ENCODE results near the gene DCP1B.
A peak's percentile ranks its signal among the peaks of the same experiment; 100 is the strongest.

The DCP1B gene

DNA sequence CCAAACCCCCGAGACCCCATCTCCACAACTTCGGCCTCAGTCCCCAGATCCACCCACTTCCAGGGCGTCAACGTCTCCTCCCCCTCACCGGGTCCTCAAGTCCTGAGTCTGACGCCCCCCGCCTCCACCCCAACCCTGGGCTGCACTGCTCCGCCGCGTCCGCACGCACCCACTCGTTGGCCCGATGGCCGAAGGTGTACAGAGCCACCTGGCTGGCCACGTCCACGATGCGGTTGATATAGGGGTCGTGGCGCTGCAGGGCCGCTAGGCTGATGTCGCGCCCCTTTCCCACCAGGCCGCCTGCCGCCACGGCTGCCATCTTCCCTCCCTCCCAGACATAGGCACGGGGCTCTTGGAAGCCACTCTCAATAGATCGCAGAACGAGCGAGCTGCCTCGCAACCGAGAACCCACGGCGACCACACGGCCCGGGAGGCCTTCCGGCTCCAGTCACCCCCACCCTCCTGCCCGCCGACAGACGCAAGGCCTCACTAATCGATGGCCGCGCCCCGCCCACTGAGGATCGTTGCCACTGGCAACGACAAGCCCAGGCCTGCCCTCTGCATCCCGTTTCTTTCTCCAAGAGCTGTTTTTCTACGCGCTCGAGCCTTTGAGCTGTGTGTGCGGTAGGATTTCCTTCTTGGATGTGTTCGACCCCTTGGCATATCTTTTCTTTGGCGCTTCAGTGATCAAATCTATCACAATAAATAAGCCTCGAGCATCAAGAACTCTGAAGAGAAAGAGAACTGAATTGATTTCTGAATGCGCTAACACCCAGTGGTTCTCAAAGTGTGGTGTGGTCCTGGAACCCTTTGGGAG lies at the start of gene DCP1B:
Gene DCP1B (minus strand): TSS at position 345 of the 817 bp plus-strand sequence. CDS start 26 bp downstream, at position 319.
- peak; percentile 32 to 99 (median 95) for DNase-seq

DNA sequence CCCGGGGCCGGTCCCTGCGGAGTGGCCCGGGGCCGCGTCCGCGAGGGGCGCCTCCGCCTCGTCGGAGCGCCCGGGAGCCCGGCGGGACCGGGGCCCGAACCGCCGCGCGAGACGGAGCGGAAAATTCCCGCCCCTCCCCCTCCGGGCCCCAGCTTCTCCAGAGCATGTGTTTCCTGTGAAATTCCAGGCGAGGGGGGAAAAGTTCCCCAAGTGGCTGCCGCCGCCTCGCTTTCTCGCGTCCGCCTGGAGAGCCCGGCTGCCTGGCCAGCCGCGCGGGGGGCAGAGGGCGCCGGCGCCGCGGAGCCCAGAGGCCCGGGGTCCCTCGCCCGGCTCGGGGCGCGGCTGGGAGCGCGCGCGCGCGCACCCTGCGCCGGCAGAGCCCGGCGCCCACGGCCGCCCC lies 49.4 kb upstream of the DCP1B start:
- DNase-seq, result peak in 3 of 51 donors; percentile 16 to 20 (median 18)

DNA sequence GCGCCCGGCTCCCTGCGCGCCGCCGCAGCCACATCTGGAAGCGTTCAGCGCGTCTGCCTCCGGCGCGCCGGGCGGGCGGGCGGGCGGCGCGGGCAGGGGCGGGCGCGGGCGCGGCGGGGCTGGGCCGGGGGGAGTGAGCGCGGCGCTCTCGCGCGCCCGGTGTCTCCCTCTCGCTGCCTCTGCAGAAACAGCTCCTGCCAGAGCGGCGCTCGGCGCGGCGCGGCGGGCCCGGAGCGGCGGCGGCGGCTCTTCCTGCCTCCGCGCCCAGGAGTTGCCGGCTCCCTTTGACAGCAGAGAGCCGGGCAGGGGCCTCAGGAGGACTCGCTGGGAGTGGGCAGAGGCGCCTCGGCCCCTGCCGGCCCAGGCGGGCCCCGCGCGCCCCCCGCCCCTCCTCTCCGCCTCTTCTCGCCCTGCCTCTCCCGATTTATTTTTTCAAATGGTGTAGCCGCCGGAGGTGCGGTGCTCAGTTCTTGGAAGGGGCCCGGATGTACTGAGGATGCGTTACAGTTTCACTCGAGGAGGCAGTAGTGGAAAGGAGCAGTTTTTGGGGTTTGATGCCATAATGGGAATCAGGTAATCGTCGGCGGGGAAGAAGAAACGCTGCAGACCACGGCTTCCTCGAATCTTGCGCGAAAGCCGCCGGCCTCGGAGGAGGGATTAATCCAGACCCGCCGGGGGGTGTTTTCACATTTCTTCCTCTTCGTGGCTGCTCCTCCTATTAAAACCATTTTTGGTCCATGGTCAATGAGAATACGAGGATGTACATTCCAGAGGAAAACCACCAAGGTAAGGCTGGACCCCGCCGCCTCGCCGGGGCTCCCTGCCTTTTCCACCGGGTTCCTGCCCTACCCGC lies 48.8 kb upstream of the DCP1B start, which contains the start of gene CACNA1C:
Gene CACNA1C (plus strand): TSS at position 162 of the 853 bp plus-strand sequence. CDS start 576 bp downstream, at position 738.
- peak in 30 of 51 donors; percentile 13 to 69 (median 43) for DNase-seq

DNA sequence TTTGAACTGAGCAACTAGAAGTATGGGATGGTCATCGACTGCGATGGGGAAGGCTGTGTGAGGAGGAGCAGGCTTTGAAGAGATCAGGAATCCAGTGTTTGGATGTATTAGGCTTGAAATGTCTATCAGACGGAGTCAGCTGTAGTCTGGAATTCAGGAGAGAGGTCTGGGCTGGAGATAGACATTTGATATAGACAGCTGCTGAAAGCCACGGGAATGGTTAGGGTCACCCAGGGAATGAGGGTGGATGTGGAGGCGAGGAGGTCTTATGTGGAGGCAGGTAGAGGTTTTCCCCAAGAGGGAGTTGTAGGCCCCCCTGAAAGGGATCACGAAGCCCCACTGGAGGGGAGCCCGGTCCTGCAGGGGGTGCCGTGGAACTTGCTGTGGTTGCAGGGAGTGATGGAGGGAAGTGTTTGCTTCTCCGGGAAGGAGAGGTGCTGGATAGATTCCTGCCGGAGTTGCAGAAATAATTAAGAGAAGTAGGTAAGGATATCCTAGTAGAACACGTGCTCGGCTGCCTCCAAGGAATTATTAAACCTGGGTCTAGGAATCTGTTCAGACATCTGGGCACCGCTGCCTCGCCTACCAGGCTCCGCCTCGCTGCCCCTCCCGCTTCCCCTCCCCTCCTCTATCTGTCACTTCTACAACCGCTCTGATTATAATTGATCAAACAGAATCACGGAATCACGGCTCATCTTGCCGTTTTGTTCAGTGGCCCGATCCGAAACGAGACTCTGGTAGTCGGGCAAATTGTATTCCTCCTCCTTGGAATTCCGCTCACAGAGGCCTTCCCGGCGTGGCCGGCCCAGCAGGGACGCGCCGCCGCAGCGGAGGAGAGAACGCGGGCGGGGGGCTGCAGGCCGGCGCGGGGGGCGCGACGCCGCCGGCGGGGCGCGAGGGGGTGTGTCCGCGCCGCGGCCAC lies 47.7 kb upstream of the DCP1B start:
- peak in 3 of 51 donors; percentile 18 to 47 (median 42) for DNase-seq

DNA sequence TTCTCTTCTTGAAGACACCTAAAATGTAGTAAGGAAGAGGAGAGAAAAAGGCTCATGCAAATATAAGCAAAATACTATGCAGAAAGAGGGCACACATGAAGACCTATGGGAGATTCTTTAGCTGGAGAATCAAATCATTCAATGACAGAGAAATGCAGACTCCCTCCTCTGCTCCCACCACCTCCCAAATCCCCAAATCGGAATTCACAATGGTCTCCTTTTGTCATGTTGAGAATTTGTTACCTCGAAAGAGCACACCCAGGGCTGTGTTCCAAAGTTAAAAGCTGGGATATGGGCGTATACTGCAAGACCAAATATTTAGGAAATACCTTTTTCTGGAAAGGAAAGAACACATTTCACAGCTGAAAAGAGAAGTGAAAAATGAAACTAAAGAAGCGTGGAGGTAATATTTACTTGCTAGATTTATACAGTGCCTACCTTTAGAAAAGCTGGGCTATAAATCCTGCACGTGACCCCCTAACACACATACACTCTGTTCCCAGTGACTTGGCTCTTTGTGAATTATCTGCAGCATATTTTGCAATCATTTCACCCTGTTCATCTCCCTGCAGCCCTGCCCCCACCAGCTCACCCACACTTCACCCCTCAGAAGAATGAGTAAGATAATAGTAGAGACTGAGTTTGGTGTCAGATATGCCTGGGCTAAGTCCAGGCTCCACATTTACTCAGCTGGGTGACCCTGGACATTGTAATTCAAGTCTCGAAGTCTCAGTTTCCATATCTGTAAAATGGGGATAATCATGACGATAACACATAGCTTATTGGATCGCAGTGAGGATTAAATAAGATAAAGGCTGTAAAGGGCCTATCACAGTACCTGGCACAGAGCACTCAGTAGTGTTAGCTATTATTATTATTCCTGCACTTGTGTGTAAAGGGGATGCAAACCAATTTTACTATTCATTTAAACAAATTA lies 45.6 kb upstream of the DCP1B start:
- DNase-seq, result no peak

DNA sequence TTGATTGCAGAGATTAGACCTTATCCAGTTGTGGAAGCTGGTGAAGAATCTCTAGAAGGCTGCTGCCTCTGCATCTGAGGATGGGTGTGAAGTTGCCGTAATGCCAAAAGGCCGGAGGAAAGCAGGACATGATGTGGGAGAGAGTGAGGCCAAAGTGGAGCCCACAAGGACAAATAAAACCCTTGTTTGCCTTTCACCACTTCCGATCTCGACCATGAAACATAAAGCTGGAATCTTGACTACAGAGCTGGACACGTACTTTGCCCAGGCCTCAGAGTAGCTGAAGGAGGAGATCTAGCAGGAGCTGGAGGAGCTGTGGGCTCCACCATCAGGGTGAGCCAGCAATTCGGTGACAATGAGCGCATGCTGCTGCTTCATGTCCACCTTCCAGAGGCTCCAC lies 43.5 kb upstream of the DCP1B start:
- no peak for DNase-seq

DNA sequence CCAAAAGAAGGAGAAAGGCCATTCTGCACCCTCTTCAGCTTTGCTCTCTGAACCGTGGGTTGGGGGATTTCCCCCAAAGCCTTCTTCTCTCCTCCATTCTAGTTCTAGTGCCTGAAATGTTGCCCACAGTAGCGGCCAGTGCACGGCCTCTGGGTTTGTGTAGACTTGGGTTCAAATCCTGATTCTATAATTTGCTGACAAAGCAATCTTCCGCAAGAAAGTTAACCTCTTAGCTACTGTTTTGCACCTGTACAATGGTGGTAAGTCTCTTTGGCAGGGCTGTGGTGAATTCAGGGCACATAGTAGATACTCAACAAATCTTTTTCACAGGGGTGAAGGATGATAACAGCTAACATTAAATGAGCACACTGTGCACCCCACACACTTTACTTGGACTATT lies 42.7 kb upstream of the DCP1B start:
- no peak for DNase-seq

DNA sequence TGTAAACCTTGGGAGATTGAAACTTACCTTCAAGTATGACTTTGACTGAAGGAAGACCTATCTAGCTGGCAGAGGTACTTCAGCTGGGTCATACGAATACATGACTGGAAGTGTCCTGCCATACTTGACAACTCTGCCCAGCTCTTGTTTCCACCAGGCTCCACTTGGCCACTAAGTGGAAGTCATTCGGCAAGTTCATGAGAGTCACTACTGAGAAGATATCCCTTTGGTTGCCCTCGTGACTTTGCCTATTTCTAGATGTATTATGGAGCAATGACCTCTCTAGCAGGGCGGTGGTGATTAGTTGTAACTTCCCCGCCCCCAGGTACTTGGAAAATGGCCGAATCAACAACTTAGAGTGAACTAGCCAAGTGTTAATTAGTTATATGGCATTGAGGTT lies 39.9 kb upstream of the DCP1B start:
- DNase-seq, result no peak

DNA sequence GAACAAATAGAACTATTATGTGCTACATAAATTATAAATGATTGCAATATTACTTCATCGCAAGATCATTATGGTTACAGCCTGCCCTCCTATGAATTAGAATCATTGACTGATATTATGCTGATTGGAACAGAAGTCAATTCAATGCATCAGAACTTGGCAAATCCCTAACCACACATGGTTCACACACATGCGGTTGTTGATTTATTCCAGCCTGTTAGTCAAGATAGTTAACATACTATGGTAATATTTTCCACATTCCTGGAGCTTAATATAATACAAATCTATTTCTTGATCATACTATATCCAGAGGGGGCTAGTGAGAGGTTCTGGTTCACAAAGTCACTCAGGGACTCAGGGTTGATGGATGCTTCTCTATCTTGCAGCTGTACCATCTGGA lies 38.8 kb upstream of the DCP1B start:
- DNase-seq, result no peak

DNA sequence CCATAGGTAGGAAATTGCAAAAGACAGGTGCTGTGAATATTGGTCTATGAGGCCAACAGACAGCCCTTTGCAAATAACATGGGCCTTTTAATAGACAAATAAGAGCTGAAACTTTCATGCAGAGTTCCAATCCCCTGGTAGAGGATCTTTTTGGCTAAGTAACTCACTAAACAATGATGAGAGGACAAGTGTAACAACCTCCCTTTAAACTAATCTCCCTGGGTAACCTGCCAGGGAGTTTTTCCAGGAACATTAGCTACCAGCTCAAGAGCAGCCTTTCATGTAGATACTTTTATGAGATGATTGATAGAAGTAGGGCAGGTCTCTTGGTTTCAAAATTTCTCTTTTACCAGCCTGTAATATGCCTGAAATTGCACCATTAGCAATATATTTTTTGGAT lies 34.8 kb upstream of the DCP1B start:
- no peak for DNase-seq

DNA sequence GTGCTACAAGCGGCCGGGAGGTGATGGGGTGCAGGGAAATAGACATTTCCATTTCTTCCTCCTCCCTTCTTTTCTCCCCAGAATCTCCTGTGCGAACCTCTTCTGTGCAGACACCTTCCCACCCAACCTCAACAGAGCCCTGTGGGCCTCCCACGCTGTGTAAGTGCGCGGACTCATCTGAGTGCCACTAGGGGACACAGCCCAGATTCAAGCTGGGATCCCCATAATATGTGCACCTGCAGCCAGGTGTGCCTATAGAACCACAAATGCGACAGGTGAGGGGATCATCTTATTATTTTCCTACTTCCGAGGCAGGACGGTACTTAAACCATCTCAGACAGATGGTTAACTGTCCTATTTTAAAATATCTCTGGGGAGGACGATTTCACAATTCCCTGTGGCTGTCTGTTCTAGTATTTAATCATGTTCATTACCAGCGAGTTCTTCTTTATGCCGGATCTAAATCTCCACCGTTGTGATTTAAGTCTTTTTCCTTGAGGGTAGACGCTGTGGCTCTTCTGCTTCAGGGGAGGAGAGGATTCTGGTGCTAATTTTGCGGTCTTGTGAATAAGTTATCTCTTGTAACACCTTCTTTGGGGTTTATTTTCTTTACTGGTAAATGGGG lies 31.3 kb upstream of the DCP1B start:
- DNase-seq, result no peak

DNA sequence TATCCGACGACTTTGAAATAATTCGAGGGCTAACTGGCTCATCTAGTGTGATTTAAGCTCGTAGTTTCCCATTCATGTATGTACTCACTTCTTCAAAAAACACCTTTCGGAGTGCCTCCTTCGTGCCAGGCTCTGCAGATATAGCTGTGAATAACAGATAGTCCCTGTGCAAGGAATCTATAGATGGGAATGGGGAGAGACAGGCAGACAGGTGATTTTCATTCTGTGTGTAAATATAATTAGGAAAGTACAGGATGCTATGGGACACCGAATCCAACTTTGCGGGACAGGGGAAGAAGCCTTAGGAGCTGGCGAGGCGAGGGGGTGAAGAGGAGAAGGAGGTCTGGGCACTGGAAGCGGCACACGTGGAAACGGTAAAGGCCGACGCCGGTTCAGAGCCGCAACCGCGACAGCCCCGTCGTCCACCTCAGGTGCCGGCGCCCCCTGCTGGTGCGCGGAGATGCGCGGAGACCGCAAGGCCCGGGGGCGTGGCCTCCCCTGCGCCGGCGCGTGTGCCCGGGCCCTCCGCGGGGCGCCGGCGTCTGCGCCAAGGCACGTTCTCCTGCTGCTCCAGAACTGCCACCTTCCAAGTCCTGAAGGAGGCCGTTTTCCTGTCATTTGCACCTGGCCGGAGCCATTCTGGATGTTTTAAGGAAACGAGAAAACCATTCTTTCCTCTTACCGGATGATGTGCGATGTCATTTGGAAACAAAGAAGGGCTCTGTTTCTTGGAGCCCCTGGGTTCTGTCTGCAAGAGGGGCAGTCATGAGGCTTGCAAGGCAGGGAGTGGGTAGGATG lies 30.6 kb upstream of the DCP1B start:
- peak in 49 of 51 donors; percentile 28 to 95 (median 74) for DNase-seq

DNA sequence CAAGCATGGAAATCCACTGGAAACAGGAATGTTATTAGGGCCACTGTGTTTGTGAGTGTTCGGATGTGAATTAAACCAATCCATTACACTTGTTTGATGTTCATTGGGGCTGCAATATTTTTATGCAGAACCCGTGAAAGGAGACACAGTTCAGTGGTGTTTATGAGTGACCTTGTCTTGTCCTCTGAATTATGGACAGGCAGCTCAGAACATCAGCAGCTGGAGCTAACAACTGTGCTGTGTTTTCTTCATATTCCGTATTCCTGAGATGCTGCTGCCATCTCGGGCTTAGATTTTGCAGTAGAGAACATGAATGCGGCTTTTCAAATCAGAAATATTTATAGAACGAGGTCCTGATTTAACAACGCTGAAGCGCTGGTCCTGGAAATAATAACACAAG lies 28.2 kb upstream of the DCP1B start:
- peak in 4 of 51 donors; percentile 8 to 32 (median 18) for DNase-seq

DNA sequence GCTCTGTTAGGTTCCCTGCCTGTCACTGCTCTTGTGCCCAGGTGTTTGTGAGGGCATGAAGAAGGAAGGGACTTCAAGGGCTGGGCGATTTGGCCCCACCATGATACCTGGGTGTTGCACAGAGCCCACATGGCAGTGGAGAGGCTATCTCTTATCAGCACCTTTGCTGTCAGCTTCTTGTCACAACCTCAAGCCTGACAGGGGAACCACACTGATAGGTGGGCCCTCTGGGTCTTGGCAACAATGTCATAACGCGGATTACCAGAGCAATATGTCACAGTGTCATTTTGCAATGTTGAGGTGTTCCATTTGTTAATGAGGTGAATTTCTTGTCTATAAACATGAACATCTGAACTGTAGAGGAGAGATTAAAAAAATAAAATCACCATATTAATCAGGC lies 25.6 kb upstream of the DCP1B start:
- DNase-seq, result no peak

DNA sequence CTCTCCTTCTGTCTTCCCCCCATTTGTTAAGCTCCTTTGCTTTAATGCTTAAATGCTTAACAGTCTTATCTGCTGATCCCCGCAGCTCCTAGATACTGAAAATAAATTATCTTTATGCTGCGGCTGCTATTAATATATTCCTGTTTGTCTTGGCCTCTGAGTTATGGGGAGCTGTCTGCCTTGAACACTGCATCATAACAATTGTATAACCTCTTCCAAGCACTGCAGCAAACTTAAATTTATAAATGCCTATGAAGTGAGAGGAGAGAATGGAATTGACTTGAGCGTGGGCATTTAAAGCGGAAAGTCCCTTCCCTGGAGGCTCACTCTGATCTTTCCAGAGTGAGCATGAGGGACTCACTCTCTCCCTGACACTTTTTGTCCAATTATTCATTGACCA lies 23.1 kb upstream of the DCP1B start:
- DNase-seq, result no peak

DNA sequence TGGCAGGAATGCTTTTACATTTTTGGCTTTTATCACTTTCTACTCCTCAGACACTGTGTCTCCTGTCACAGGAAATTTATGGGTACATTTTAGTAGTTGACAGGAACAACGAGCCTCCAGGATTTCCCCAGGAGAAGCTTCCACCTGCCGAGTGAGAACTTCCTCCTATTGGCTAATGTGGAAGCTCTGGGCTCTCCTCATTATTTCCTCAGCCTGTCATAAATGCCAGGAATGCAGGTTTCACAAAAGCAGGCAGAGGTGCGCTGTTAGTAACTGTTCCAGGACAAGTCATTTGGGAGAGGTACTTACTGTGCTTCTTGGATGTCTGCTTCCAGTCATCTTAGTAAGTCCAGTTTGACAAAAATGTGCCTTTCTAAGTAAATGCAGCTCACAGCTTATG lies 19.1 kb upstream of the DCP1B start:
- no peak for DNase-seq

DNA sequence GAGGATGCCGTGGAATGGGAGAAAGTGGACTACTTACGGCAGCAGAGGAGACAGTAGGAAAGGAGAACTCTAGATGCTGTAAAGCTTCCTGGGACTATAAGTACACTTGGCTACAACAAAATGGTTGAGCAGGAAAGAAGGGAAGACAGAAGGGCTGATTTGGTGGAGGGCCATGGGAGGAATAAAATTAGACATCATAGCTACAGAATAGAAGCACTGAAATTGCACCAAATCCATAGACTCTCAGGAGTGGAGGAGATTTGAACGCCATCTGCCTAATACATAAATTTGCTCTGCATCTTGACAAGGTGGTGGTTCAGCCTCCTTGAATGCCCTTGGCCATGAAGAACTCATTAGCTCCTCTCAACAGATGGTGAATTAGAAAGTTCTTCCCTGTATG lies 16.3 kb upstream of the DCP1B start:
- no peak for DNase-seq

DNA sequence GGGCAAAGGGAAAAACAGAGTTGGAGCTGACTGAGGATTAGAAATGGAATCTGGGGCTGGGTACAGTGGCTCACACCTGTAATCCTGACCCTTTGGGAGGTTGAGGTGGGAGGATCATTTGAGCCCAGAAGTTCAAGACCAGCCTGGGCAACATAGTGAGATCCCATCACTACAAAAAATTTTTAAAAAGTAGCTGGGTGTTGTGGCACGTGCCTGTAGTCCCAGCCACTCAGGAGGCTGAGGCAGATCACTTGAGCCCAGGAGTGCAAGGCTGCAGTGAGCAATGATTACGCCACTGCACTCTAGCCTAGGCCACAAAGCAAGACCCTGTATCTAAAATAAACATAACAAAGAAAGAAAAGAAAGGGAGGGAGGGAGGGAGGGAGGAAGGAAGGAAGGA lies 14.9 kb upstream of the DCP1B start:
- DNase-seq, result no peak

DNA sequence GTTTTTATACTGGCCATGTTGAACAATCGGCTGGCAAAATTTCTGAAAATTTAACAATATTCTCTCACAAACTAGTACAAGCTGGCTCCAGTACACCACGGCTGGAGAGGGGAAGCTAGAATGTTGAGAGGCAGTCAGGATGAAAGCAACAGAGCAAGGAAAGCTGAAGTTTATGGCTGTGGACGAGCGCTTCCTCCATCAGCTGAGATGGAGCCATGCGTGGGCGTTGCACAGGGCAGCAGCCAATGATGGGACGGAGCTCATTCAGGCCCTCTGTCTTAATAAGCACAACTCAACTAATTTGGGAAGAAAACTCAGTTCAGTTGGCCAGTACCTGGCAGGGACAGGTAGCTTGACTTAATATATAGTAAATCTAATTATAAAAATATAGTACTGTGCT lies 14.1 kb upstream of the DCP1B start:
- no peak for DNase-seq

Measured in hypothalamus (tissue), 51 donors.